ENCODE measurements around the gene PRKN.
"Not testable (repeated sequence)": the region's sequence is repeated elsewhere in the genome, so short reads cannot be mapped to it uniquely, and the experiment has no call there.

Gene PRKN

DNA sequence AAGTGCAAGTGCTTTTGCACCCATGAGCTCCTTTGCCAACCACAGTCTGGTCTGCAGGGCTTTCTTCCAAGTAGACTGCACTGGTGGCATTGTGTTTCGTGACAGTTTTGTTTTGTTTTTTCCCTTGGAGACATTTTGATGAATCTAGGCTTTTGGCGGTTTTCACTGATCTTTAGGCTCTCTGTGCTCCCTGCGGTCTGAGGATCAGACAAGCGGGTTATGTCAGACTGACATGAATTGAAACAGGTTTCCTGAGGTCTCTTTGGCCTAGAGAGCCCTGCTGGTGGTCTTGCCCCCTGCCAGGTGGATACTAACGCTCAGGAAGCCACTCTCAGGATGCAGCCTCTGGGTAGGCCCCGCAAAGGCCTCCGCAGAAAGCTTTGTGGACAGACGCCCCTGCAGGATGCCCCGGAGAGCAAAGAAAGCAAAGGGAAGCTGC is 898.3 kb downstream of the PRKN start:
- no peak for DNase-seq

DNA sequence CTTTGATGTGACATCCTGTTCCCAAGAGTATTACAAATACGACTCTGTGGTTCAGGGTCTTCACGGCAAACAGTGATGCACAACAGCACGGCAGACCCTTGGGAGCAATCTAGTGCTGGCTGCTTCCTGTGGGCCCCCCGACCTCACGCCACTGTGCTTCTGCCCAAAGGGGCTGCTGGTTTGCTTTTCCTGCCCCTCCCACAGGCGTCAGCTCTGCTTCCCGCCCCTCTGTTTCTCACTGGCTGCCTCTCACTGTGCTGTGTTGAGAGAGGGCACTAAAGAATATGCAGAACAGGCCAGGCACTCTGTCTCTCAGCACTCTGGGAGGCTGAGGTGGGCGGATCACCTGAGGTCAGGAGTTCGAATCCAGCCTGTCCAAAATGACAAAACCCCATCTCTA is 899.2 kb downstream of the PRKN start:
- DNase-seq, result no peak

DNA sequence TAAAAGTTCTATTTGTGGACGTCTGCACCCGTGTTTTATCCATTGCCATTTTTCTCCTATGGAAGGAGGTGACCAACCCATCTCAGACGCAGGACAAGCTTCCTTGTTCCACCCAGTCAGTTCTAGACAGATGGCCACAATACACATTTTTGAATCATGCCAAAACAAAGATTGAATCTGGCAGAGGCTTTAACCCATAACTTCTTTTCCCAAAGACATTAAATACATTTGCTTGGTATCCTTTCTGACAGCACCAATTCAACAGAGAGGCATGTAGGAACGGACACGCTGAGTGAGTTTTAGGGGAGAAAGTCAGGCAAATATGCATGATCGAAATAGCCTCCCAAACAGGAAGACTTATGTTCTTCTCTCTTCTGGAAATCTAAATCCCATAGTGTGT is 901.1 kb downstream of the PRKN start:
- no peak for DNase-seq

DNA sequence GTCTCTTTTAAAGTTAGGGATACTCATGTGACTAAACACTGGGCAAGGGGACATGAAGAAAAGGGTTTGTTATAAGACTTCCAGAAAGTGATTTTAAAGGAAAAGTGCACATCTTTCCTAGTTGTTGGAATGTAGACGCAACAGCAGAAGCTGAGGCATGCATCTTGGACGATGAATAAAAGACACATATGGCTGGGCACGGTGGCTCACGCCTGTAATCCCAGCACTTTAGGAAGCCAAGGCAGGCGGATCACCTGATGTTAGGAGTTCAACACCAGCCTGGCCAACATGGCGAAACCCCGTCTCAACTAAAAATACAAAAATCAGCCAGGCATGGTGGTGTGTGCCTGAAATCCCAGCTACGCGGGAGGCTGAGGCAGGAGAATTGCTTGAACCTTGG is 905.4 kb downstream of the PRKN start:
- DNase-seq, result not testable (repeated sequence)

DNA sequence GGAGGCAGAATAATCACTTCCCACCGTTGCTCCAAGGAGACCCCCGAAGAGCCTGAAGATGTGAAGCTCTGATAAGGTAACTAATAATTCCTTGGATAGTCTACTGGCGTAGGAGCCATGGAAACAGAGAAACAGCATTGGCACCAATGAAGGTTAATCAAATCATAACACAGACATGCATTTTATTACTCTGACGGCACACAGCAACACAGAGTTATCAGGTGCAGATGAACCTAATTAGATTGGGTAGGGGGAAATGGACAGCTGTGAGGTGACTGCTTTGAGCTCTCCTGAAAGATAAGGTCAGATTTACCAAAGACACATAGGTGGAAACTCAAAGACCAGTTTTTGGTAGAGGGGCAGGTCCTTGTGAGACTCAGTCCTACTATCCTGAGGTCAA is 909.7 kb downstream of the PRKN start:
- DNase-seq, result no peak

DNA sequence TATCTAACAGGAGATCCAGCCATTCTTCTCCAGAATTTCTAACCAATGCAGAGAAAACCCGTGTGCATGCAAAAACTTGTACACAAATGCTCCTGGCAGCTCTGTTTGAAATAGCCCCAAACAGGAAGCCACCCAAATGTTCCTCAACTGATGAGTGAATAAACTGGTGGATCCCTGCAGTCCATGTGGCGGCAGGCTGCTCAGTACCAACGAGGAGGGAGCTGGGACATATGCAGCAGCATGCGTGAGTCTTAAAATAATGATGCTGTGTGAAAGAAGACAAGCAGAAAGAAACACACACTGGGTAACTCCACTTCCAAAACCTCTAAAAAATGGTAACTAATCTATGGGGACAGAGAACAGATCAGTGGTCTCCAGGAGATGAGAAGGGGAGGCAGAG is 911.6 kb downstream of the PRKN start:
- DNase-seq, result no peak

DNA sequence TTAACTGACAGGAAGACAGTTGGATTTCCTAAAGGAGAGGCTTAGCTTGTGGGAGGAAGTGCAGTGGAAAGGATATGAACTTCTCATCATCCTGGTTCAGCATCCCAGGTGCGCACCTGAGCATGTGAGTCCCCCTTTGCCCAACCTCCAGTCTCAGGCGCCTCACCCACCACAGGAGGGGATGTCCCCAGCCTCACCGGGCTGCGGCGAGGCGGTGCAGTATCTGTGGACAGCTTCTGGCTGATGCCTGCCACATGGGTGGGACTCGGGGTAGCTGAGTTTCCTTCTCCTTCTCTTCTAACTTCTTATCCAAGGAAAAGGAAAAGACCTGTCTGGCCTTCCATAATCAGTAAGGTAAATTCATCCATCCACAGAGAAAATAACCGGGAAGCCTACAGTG is 914.4 kb downstream of the PRKN start:
- no peak for DNase-seq

DNA sequence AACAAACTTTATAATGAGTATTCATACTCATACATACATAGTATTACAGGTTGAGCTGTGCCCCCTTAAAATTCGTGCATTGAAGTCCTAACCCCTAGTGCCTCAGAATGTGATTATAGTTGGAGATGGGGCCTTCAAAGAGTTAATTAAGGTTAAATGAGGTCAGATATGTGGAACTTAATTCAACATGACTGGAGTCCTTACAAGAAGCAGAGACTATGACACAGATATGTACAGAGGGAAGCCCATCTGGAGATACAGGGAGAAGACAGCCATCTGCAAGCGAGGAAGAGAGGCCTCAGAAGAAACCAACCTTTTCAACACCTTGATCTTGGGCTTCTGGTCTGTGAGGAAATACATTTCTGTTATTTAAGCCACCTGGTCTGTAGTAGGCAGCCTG is 917.6 kb downstream of the PRKN start:
- DNase-seq, result no peak

DNA sequence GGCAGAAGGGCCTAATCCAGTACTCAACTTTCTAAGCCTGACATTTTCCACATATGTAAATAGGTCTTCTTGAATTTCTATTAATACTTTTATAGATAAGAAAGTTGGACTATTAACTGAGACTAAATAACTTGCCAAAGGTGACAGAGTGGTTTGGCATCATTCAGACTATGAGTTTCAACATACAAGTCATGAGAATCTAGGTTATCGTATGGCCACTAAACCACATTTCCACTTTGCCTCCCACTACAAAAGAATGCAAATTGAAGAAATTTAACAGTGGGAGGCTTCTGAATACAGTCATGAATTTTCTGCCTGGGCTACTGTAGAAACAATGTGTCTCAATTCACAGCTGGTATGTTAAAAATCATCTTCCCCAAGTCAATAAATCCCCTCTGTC is 922.7 kb downstream of the PRKN start:
- no peak for DNase-seq

DNA sequence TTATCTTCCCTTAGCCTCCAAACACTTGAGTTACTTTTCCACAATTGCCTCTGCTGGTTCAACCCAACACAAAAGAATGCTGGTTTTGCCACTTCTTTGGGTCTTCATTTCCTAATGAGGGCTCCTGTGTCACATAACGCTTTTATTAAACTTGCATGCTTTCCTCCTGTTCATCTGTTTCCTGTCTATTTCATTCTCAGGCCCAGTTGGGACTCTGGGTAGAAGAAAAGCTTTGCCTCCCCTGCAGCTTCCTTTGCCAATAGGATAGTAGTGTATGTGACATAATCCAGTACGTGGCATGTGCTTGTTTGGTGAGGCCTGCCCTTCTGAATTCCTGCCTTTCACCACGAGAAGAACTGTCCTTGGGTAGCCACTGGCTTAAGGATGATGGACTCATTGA is 924.4 kb downstream of the PRKN start:
- DNase-seq, result no peak

DNA sequence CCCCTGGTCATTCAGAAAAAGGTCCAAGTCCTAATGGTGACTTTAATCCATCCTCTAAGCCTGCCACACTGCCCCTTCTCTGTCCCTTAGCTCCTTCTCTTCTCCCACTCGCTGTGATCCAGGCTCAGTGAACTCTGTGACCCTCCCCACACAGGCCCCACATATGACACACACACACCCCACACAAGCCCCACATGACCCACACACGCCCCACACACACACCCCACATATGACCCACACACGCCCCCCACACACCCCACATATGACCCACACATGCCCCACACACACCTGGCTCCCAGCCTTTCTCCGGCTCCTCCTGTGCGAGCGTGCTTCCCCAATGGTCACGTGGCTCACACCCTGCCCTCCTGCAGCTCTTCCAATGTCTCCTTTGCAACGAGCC is 925.3 kb downstream of the PRKN start:
- no peak for DNase-seq

DNA sequence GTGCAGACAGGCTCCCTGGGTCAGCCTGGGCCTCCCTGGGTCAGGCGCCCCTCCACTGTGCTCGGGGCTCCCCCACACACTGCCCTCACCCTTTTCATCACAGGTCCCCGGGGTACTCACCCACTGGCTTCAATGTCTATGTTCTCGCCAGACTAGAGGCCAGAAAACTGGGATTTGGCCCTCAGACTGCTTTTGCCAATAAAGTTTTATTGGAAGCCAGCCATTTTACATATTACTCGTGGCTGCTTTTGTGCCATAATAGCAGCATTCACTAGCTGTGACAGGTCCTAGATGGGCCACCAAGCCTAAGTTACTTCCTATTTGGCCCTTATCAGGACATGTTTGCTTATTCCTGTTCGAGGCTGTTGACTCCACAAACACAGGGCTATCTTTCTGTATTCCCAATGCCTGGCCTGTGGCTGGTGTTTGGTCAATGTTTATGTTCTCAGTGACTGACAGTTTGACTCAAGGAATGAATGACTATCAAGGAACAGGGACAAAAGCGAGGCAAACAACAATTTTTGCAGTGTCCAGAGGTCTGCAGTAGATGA is 928.6 kb downstream of the PRKN start:
- DNase-seq, result no peak

DNA sequence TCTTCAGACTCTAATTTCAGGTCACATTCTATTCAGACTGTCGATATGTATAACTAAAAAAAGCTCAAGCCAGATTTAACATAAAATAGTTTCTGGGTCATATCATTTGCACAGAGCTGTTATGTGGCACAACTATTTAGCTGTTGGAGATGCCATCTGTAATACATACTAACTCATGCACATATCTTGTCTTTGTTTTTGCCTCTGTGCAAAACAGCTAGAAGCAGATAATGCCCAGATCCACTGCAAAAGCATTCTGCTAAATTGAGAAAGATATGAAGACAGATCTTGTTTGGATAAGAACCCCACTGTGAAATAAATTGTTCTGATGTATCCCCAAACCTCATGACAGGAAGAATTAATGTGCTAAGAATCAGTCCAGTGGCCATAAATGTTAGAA is 930.9 kb downstream of the PRKN start:
- DNase-seq, result no peak

DNA sequence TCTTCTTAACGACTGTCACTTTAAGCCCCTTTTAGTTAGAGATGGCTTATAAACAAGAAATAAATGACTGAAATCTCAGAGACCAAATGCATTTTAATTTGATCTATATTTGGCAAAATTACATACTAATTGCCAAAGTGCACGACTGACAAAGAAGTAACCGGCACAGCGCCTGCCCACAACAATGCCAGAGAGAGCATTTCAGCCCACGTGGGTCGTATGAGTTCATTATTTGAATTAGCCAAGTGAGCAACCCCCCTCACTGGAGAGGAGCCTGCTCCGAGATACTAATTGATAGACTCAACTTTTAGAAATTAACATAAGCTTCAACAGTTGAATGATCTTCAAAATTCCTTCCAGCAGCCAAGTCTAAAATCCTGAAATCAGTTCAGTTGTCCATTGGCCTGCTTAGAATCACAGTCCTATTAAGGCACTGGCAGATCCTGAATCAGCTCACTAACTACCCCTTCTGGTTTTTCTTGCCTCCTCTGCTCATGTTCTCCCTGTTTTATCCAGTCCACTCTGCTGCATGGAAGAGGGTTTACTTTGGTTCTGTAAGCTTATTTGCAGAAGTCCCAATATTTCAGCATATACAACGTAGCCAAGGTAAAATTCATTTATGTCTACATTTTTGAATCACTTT is 934.6 kb downstream of the PRKN start:
- DNase-seq, result no peak

DNA sequence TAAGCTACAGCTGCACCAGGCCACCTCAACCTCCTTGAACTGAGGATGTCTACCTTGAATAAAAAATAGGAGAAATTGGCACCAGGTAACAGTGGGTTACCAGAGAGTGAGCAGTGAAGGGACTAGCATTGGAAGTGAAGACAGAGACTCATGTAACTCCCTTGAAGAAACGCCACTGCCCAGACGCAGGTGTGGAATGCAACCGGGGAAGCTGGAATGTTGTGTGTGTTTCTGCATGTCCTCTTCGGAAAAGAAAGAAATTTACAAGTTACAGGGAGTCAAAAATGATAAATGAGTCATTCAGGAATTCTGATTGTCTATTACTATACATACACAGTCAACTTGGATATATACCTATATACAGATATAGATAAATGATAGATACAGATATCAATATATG is 939.0 kb downstream of the PRKN start:
- DNase-seq, result no peak

DNA sequence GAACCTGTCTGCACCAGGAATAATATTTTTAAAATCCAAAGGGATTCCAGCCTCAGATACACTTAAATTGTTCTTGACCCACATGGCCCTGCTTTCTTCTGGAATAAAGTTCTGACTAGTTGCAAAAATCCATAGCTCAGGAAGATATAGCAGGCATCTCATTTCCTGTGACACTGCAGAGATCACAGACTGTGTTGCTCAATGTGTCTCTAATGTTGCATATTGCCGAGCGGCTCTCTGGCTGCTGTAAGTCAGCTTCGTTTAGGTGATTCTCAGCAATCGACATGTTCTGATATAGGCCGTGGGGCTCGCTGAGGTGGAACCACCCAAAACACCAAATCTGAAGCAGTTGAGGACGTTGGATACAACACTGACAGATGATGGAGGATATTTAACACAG is 955.4 kb downstream of the PRKN start:
- DNase-seq, result no peak

DNA sequence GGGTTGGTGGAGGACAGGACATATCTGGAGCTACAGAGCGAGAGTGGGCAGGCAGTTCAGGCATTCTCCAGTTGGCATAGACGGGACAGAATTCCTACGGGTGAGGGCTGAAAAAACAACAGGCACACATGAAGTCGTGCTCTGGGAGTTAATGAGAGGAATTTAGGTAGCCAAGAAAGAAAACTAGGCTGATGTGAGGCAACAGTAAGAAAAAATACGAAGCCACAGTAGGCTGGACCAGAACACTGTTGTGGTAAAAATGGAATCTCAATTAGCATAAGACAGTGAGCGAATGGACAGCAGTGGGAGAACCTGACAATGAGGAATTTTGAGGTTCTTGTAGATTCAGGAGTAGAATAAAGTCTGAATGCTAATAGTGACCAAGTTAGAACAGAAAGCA is 965.6 kb downstream of the PRKN start:
- DNase-seq, result no peak

DNA sequence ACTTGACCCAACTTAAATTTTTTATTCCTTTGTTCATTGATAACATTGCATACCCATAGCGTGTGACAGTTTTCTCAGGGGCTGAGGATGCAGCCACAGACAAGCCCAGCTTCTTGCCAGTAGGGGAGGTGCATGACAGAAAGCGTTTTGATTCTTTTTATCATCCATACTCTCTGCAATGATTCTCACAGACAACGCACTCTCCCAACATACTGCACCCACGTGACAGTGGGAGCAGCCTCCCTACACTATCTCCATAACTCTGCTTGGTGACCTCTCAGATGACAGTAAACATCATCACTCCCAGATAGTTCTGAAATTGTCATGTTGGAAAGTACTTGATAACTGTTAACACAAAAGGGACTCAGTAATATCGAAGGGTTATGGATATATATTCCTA is 972.5 kb downstream of the PRKN start:
- no peak for DNase-seq

DNA sequence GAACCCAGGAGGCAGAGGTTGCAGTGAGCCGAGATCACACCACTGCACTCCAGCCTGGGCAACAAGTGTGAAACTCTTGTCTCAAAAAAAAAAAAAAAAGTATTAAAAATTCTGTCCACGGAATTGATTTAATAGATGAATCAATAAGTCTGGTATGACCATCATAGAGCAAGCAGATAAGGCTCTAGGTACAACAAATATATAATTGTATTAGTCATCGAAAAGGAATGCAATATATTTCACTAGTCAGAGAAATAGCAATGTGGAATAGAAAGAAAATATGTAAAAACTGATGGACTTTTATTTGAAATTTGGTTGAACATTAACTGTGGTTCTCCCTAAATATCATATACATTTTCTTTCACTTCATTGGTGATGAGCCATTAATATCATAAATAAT is 976.9 kb downstream of the PRKN start:
- DNase-seq, result no peak

DNA sequence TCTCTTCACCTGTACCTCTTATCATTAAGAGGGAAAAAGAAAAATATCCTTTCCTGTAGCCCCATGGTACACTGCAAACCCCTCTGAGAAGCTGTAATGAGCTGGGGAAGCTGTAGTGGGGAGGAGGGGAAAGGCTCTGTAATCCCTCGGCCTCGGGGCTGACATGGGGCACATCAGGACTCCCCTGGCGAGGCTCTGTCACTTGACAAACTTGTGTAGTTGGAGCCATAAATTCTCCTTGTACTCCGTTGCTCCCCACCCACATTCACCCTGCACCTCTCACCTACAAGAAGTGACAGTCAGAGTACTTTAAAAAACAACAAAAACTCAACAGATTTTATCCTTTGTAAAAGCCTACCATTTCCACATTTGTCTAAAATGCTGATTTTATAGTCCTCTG is 978.0 kb downstream of the PRKN start:
- no peak for DNase-seq

DNA sequence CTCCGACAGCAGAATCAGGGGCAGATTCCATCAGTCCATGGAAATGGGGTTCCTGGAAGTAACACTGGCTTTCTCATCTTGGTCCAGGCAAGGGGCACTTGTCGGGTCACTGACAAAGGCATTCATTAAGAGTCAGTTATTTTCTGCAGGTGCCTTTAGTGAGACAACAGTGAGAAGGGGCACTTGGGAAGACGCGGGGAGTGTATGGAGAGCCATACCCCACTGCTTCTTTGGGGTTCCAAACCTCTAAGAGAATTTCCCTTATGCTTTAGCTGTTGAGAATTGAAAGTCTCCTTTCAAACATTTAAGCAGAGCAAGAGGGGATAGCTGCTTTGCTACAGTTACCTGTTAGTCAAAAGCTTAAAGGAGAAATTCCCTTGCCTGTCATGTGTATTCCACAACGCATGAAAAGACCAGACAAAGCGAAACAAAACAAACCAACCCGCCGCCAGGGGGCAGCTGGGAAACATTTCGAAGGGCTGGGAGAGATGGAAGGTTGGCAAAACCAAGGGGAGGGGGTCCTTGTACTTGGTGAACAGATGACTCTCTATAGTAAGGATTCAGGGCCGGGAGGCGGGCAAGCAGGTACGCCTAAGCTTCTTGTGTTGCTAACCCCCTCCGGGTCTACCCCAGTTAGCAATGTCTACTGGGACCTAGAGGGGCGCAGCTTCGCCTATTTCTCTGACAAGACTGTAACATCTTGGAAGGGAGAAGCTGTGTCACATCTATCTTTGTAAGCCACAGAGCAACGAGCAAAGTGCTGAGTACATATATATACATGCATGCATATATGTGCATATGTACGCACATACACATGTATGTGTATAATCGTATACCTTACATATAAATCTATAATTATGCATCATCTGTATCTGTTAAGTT is 978.8 kb downstream of the PRKN start:
- no peak for DNase-seq

DNA sequence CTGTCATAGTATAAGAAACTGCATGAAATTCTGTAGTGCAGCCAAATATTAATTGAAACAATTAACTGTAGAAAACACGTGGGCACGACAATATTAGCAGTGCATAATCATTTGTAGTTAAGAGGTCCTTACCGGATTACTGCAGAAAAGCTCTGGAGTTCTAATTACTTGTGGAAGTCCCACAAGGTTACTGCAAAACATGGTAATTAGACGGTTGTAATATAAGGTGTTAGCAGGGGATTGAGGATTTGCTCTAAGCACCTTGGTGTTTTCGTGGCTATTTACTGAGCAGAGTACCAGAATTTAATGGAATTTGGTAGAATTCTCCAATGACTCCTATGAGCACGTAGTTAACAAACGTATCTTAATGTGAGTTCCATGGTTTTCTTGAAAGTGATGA is 980.1 kb downstream of the PRKN start:
- no peak for DNase-seq

DNA sequence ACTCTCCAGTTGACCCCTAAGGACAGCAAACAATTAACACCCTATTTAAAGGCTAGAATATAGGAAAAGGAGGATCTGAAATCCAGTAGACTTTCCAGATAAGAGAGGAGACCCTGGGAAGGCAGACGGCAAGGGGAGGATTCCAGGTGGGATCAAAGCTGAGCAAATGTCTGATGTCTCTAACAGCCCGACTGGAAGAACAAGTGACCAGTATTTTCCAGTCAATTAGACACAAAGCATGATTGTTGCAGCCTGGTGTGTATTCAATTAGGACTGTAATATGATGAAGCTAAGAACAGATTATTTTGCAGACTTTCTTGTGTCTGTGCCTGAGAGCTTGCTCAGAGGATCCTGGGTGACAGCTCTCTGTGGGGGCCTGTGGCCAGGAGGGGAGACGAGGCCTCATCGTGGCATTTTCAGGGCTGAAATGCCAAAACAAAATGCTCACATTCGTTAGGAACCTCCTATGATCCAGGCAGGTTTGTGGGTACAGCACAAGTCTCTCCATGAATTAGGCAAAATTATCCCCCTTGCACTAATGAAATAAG is 981.9 kb downstream of the PRKN start:
- DNase-seq, result no peak

DNA sequence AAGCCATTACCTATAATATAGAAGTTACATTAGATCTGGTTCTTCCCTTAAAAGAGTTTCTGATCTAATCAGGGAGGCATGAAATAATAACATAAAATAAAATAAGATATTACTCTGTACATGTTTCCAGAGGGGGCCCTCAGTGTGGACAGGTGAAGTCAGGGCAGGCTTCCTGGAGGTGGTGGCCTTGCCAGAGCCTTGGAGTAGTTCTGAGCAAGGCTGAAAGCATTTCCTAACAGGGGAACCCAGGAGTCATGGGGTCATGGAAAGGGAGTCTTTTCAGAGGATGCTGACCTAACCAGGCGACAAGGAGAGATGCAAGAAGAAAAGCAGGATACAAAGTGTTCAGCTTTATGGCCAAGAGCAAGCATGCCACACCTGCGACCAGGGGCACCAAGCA is 982.4 kb downstream of the PRKN start:
- DNase-seq, result no peak
